Adipose tissue (tissue), 3 donors: ENCODE results near the gene TMUB1. TPM values are rescaled to one million over a fixed set of nuclear protein-coding genes. Genes with fewer than 3 reads are reported as not detected.

ENCODE experiments used
- H3K27ac ChIP-seq: one replicate; pipeline ENCODE4 v1.5.1; 2013; ENCODE audit warnings: low read depth, low read length
- WGBS, 3 donors: extraction: QIAGEN DNeasy Blood & Tissue Kit; methylation state at CpG; one replicate each; pipeline ENCODE4 v1.1.7; 2013; 5-methylcytosine and 5-hydroxymethylcytosine counted together
- polyA plus RNA-seq, 3 donors: library from polyadenylated mRNA; stranded (reverse); fragments of 200-250 nt; gene quantifications; one replicate each; pipeline ENCODE4 v1.2.3, GENCODE V29; 2013
- donor health status: healthy with polysubstance abuse.
- donor health status: Bipolar disorder and iron deficiency.
- donor health status: healthy.

TMUB1 gene, protein sequence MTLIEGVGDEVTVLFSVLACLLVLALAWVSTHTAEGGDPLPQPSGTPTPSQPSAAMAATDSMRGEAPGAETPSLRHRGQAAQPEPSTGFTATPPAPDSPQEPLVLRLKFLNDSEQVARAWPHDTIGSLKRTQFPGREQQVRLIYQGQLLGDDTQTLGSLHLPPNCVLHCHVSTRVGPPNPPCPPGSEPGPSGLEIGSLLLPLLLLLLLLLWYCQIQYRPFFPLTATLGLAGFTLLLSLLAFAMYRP
- 10 to 100 TPM; 33.3 to 56.8 (median 44.0) TPM for polyA plus RNA-seq

DNA sequence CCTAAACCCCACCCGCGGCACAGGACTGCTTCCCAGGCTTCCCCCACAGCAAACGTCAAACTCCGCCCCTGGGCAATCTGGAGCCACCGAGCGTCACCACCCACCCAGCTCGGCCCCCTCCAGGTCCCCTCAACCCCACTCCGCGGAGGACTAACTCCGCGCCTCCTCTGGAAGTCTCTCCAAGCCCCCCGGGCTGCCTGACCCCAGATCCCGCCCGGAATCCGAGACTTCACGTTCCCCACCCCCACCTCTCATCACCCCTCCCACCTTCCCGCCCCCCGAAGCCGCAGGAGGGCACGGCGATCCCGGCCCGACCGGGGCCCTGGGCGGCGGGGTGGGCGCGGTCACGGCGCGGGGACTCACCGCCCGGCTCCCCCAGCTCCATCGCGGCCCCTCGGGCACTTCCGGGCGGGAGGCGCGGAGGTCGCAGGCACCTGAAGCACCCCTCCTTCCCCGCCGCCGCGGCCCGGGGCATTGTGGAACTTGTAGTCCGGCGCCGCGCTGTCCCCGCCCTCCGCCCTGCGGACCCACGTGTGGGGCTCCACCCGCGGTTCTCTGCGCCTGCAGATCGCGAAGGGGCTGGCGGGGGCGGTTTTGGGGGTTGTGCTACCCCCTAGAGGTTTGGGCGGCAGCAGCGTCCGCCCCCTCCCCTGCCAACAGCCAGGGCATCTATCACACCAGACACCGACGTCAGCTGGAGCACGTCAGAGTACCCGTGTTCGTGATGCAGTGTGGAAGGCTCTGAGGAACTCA lies at the start of gene TMUB1:
Gene TMUB1, minus strand, starts transcription at position 423 of the 753 bp plus-strand sequence. CDS start 930 bp downstream, outside the sequence.
- 1 to 2% (median 1%) methylated on average over 62 to 69 of the region's 69 CpGs for WGBS, 3 donors
- no peak within 1 kb of the TSS for H3K27ac ChIP-seq

DNA sequence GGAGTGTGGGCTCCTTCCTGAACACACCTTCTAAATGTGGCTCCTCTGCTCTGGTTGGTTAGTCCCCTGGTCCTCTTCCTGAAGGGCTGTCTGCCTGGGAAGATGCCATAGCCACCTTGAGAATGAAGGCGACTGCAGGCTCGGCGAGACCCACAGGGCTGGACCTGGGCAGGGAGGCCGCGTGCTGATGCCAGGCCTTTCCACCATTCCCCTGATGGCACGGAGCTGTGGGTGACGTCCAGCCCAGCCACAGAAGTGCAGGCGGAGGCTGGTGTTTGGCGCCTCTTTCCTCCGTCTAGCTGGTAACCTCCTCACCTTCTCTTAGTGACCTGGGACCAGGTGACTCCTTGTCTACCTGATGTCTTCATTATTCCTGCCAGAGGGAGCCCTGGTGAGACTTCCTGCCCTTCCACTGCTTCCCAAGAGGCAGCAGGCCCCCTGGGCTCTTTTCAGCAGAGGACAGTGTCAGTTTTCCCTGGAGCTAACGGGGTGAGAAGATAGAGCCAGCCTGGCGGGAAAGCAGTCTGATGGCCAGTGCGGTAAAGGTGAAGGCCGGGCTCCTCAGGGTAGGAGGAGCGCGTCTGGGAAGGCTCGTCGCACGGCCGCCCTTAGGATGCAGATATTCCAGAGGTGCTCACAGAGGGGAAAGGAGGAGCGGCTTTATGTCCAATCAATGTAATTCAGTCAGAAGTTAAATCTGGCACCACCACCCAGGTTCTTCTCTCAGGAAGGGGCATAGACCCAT lies 49.3 kb upstream of the TMUB1 start:
- no peak overlapping the region for H3K27ac ChIP-seq
- WGBS, 3 donors: 94 to 96% (median 95%) methylated on average over 21 of the region's 21 CpGs

DNA sequence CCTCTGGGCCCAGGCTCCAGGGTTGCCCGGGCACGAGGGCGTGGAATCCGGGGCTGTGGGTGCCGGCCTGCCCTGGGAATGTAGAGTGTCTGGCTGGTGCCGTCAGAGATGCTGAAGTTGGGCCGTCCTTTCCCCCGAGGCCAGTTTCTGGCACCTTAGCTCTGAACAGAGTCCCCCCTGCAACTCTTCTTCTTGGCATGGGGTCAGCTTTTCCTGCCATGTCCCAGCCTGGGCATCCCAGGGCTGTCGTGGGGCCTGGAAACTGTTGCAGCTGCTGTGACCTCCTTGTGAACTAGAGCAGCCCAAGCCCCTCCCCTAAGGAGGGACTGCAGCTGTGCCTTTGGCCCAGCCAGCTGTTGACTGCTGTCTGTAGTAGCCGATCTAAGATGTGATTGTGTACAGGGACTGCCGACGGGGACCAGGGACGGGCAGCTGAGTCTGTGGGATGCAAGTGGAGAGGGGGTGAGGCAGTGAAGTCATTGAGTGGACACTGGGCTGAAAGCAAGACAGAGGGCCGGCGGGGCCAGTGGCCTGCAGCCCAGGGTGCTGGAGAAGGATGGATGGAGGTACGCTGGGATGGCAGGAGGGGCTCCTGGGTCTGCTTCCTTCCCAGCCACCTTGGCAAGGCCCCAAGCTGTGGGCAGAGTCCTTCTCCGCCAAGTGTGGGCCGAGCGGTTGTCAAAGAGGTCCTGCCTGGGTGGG lies 48.5 kb upstream of the TMUB1 start:
- no peak overlapping the region for H3K27ac ChIP-seq
- WGBS, 3 donors: 74 to 80% (median 78%) methylated on average over 19 of the region's 19 CpGs

DNA sequence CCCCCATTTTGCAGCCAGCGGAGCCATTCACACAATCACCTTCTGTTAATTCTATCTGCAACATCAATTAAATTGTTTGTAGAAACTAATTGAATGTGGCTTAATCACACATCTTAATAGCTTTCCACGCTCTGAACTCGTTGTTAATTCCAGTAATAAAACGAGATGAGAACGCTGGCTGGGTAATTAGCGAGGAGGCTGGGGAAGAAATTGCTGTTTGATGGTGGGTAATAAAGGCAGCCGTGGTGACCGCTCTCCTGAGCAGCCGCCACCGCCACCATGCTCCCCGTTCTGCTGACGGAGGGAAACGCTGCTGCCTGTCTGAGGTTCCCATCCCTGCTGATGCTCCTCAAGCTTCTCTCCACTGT lies 47.9 kb upstream of the TMUB1 start:
- H3K27ac ChIP-seq: no peak overlapping the region
- WGBS, 3 donors: 87 to 94% (median 93%) methylated on average over 13 of the region's 13 CpGs

DNA sequence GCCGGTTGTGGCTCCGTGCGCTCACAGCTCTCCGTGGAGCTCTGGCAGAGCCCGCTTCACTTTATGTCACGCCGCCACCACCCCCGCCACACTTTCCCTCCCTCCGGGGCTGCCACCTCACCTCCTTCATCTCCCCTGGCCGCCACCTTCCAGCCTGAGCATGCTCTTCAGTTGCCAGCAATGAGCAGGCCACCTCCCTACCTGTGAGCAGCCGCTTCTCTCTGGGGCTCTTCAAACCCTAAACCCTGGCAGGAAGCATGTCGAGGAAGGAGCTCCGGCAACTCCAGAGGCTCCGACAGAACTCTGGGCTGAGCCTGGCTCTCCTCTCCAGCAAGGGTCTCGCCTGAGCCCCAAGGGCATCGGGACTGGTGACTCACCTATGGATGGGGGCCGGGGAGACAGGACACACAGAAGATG lies 47.5 kb upstream of the TMUB1 start:
- no peak overlapping the region for H3K27ac ChIP-seq
- 90 to 96% (median 92%) methylated on average over 17 of the region's 17 CpGs for WGBS, 3 donors

DNA sequence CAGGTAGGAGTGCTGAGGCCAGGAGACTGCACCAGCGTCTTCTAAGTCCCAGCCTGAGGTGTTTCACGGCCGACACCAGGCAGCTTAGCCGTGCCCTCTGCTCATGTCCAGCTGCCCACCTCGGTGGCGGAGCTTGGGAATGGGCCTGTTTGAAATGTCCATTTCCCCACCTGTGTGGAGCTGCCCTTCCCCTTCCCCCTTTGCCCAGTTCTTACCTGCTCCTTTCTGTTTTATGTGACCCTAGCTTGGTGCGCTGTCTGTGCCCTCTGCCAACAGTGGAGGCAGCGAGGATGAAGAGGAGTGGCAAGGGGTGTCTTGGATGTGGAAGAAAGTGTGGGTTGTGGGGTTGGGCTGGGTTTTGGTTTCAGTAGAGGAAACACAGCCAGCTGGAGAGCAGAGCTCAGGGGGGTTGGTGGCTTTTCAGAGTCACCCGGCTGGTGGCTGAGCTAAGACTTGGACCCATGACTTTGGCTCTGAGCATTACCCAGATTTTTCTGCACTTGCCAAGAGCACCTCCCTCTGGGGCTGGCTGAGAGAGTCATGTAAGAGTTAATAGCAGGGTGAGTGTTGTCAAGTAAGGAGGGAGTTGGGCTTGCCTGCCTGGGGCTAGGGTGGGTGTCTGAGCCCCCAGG lies 46.8 kb upstream of the TMUB1 start:
- no peak overlapping the region for H3K27ac ChIP-seq
- 92 to 95% (median 93%) methylated on average over 9 of the region's 9 CpGs for WGBS, 3 donors

DNA sequence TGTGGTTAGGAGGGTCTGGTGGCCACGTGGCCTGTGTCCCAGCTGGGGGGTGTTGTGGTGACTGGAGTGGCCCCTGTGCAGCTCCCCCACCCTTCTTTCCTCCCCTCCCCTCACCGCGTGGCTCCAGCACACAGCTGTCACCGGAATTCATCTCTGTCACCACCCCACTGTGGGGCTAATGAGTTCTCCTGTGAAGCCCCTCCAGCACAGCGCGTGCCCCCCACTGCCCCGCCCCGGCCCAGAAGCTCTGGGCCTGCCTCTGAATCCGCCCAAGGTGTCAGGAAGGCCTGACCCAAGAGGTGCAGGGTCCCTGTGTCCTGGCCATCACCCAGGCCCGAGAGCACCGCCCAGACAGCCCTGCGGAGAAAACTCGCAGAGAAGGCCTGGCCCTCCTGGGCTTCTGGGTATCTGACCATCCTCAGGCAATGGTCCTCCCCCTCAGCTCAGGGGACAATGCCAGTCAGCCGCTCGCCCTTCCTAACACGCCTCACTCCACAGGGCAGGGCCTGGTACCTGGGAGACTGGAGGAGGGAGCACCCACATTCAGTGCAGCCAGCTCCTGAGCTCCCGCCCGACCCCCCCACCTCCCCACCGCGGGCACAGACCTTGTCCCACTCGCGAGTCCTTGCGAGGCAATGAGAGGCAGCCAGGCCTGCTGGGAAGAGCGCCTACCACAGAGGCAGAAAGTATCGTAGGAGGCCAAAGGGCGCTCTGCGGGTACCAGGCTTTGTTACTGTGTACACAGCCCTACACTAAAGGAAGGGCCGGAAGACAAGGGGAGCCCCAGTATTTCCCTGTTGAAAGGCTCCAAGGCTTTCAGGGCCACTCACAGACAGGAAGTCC lies 46.0 kb upstream of the TMUB1 start:
- H3K27ac ChIP-seq: no peak overlapping the region
- WGBS, 3 donors: 89 to 91% (median 90%) methylated on average over 24 to 28 of the region's 28 CpGs

DNA sequence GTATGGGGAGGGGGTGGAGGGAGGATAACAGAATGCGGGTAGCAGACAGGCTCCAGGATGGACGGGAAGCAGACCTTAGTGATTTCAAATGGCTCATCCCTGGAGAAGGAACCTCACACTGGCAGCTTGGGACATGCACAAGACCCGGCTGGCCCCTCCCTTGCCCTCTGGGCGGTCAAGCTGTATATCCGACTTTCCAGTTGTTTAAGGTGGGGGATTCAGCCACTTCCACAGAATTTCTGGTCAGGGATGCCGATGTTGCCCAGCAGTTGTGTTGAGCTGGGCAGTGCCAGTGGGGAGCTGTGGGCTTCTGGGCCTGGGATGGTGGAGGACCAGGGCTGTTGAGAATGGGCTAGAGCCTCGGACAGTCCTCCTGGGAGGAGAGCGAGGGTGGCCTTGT lies 45.4 kb upstream of the TMUB1 start:
- 95 to 96% (median 95%) methylated on average over 8 of the region's 8 CpGs for WGBS, 3 donors
- H3K27ac ChIP-seq: no peak overlapping the region

DNA sequence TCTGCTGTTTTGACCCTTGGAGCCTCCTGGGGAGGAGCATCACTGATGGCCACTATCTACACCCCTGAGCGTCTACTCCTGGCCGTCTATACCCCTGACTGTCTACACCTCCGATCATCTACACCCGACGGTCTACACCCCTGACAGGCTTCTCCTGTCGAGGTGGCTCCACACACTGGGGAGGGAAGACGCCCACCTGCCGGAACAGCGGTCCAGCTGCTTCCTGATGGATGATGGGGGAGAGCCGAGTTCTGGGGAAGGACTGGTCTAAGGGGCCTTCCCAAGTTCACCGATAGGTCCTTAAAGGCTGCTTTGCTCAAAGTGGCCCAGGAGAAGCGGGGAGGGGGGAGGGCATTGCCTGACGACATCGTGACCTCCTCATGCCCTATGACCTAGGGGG lies 44.9 kb upstream of the TMUB1 start:
- no peak overlapping the region for H3K27ac ChIP-seq
- WGBS, 3 donors: 80 to 92% (median 81%) methylated on average over 14 of the region's 14 CpGs

DNA sequence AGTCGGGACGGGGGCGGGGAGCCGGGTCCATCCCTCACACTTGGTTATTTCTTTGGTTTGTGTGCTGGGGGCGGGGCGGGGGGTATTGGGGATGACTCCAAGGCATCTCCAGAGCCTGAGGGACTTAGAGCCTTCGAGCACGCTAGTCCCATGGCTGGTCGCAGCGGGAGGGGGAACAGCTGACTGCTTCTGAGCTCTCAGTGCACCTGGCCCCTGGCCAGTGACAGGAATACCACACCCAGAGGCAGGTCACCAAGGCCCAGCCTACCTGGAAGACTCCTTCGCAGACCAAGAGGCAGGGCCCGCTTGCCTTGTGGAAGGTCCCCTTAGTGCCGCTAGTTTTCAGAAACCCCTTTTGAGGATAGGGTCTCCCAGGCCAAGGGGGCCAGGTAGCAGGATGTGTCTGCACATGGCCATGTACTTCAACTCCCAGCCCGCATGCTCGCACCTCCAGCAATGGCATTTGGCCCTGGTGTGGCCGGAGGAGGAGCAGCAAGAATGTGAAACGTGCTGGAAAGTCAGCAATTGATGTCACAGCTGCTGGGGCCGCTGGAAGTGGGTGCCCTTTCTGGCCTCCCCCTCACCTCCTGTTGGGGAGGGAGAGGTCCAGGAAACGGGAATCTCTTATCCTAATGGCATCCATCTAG lies 43.3 kb upstream of the TMUB1 start:
- H3K27ac ChIP-seq: no peak overlapping the region
- 74 to 82% (median 76%) methylated on average over 19 of the region's 19 CpGs for WGBS, 3 donors

DNA sequence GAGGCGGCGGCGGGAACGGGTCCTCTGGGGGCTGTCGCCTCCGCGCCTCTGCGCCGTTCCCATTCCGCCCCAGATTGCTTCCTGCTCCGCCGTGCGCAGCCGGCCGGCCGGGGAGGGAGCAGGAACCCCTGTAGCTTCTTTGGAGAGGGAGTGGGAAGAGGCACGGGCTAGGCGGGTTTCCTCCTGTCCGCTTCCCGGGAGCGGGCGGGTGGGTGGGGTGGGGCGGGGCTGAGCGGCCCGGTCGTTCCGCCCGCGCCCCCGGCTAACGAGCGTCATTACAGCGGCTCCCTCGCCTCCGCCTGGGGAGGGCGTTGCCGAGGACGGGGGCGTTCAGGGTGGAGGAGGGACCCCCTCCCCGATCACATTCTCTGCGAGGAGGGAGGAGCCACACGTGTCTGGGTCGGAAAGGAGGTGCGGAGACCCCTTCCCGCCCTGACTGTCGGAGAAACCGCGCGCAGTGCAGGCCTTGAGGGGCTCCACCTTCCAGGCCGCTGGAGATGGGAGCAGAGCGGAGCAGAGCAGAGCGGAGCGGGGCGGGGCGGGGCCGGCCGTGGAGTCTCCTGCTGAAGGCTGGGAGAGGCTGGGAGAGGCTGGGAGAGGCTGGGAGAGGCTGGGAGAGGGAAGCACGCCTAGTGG lies 42.7 kb upstream of the TMUB1 start:
- no peak overlapping the region for H3K27ac ChIP-seq
- WGBS, 3 donors: 48 to 57% (median 57%) methylated on average over 47 to 58 of the region's 58 CpGs

DNA sequence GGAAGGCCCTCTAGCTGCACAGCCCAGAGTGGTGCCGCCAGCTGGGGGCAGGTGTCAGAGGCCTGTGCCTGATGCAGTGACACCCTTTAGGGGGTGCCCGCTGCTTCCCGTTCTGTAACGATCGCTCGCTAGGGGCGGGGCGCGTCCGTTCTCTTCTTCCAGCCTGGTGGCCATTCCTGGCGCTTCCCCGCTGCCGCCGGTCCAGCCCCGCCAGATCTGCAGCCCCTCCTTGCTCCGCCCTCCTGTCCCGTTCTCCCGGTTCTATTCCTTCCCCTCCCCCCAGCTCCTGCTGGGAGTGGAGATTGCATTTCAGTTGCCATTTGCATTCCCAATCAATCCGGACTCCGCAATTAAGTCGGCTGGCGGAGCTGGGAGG lies 42.2 kb upstream of the TMUB1 start:
- no peak overlapping the region for H3K27ac ChIP-seq
- 47 to 51% (median 49%) methylated on average over 21 to 22 of the region's 22 CpGs for WGBS, 3 donors

DNA sequence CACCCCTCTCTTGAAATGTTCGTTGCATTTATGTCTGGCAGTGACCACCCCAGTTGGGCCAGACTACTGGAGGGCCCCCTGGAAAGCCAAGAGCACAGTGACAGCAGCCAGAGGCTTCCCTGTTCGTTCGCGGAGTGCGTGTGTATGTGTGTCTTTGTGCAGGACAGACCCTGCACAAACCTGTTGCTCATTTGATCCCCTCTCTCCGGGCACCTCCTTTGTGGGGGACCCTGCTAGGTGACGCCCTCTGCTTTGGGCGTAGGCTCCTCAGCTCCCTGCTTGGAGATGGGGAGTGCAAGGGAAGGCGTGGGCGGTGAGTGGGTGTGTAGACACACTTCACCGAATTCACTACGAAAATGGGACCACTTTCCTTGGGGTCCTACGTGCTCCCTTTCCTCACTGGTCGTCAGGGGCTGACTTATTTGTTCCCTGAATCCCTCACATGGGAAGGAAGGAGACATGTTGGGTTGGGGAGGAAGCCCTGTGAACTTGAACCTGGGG lies 41.7 kb upstream of the TMUB1 start:
- WGBS, 3 donors: 85 to 92% (median 89%) methylated on average over 14 of the region's 14 CpGs
- no peak overlapping the region for H3K27ac ChIP-seq

DNA sequence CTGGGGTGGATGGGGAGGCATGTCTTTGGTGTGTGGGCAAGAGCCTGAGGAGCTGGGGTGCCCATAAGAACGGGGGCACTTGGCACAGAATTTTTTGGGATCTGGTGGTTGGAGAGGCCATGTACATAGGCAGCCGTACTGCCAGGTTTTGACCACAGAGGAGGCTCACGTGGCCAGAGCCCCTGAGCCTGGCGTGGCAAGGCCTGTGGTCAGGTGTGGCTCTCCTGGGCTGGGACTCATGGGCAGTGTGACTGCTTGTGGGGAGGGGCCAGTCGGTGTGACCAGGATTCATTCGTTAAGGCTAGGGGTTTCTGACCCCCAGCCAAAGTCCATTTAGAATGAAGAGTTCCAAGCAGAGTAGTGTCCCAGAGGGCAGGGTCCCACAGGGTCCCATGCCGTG lies 41.2 kb upstream of the TMUB1 start:
- WGBS, 3 donors: 82 to 93% (median 87%) methylated on average over 7 of the region's 7 CpGs

DNA sequence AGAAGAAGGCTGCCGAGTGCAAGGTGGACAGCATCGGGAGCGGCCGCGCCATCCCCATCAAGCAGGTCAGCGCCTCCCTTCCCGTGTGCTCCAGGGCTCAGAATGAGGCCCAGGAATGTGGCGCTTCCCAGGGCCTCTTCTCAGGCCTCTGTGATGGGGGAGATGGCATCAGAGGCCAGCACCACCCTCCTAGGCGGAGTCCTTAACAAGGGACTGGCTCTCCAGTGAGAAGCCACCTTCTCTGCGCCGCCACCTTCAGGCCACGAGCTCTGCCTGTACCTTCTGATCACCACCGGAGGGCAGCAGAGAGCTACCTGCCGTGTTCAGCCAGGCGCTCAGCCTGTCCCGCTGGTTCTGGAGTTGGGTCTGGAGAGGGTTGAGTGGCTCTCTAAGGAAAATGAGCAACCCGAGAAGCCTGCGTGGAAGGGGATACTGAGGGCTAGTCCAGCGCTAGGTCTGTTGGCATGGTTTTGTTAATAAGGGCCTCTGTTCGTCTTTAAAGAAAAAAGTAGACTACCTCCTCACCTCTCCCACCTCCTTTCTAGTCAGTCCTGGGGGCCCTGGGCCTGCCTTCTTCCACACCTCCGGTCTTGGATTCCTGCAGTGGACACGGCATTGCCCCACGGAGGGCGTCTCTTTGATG lies 40.6 kb upstream of the TMUB1 start:
- WGBS, 3 donors: 41 to 53% (median 52%) methylated on average over 24 of the region's 24 CpGs
- no peak overlapping the region for H3K27ac ChIP-seq

More for the DNA sequence above, 41.2 kb upstream of the TMUB1 start:
- no peak overlapping the region for H3K27ac ChIP-seq
